Activated CD8-positive, alpha-beta memory T cell treated with anti-CD3 and anti-CD28 coated beads, Interleukin-2, amount 50 U/mL, for 24 hours (primary cell): ENCODE measurements around the gene SLC17A9.
"Not testable (repeated sequence)": the region's sequence is repeated elsewhere in the genome, so short reads cannot be mapped to it uniquely, and the experiment has no call there.

Source experiments
- DNase-seq: peaks from one replicate; pipeline ENCODE4 v3.0.0-alpha.2; 2020; ENCODE audit errors: extremely low read depth

The SLC17A9 gene

GRCh38 chr20:62956387-62957135 is 4.1 kb downstream of the SLC17A9 start:
- DNase-seq, result no peak

GRCh38 chr20:62957136-62958117 is 4.9 kb downstream of the SLC17A9 start:
- no peak for DNase-seq

- DNase-seq, result no peak
These were observed 6.0 kb downstream of the SLC17A9 start for GRCh38 chr20:62958388-62959100.

GRCh38 chr20:62959101-62959971 is 6.8 kb downstream of the SLC17A9 start:
- DNase-seq, result no peak

GRCh38 chr20:62959998-62960436 is 7.5 kb downstream of the SLC17A9 start:
- no peak for DNase-seq

- not testable (repeated sequence) for DNase-seq
These were observed 8.2 kb downstream of the SLC17A9 start for GRCh38 chr20:62960446-62961309.

GRCh38 chr20:62961310-62961783 is 8.8 kb downstream of the SLC17A9 start:
- DNase-seq, result no peak

GRCh38 chr20:62961799-62962198 is 9.3 kb downstream of the SLC17A9 start:
- DNase-seq, result no peak

GRCh38 chr20:62962221-62962879 is 9.8 kb downstream of the SLC17A9 start:
- no peak for DNase-seq

GRCh38 chr20:62962891-62963613 is 10.5 kb downstream of the SLC17A9 start:
- no peak for DNase-seq

GRCh38 chr20:62963614-62964397 is 11.3 kb downstream of the SLC17A9 start:
- DNase-seq, result no peak

- no peak for DNase-seq
These were observed 12.2 kb downstream of the SLC17A9 start for GRCh38 chr20:62964700-62965099.

GRCh38 chr20:62965363-62965771 is 12.9 kb downstream of the SLC17A9 start:
- no peak for DNase-seq

GRCh38 chr20:62966212-62967148 is 14.0 kb downstream of the SLC17A9 start:
- no peak for DNase-seq

GRCh38 chr20:62967149-62967501 is 14.6 kb downstream of the SLC17A9 start:
- no peak for DNase-seq

- DNase-seq, result no peak
These were observed 15.3 kb downstream of the SLC17A9 start for GRCh38 chr20:62967628-62968351.
